ENCODE data around the gene MRC1.

Gene MRC1

GRCh38 chr10:17817316-17817715, 8.2 kb downstream of the MRC1 start:
- ChIA-PET POLR2A (no interaction called here), CTCF (no interaction called here)
- TF ChIP-seq CTCF (IDR thresholded peaks at IDR 0.05; ENCODE audit: control extremely low read depth, extremely low read depth, low read depth, missing control alignments), result no peak
- DNase-seq (ENCODE audit: extremely low spot score), result no peak

- no peak for DNase-seq (ENCODE audit: extremely low spot score)
- ChIA-PET POLR2A (no interaction called here), CTCF (no interaction called here)
- TF ChIP-seq CTCF (IDR thresholded peaks at IDR 0.05; ENCODE audit: control extremely low read depth, extremely low read depth, low read depth, missing control alignments), result no peak
These were observed 8.6 kb downstream of the MRC1 start for GRCh38 chr10:17817790-17818189.

GRCh38 chr10:17819836-17820235, 10.7 kb downstream of the MRC1 start:
- ChIA-PET POLR2A (no interaction called here), CTCF (interaction anchor here (1.3 kb wide), 1 partner anchor 11 kb away, joined by 3 read pairs; the partner anchor contains the start of gene MRC1)
- TF ChIP-seq CTCF (IDR thresholded peaks at IDR 0.05; ENCODE audit: control extremely low read depth, extremely low read depth, low read depth, missing control alignments), result no peak
- DNase-seq (ENCODE audit: extremely low spot score), result no peak

- POLR2A ChIA-PET, result no interaction called here
- CTCF ChIA-PET, result interaction anchor here (1.0 to 1.1 kb wide), 2 partner anchors 12 to 26 kb away, joined by 3 read pairs; no protein-coding TSS in a partner anchor
- no peak for TF ChIP-seq CTCF (IDR thresholded peaks at IDR 0.05; ENCODE audit: control extremely low read depth, extremely low read depth, low read depth, missing control alignments)
These were observed 11.8 kb downstream of the MRC1 start for GRCh38 chr10:17820943-17821342.

GRCh38 chr10:17821893-17822292, 12.7 kb downstream of the MRC1 start:
- TF ChIP-seq CTCF (IDR thresholded peaks at IDR 0.05; ENCODE audit: control extremely low read depth, extremely low read depth, low read depth, missing control alignments), result no peak
- CTCF ChIA-PET, result interaction anchor here (0.8 to 1.1 kb wide), 3 partner anchors 11 to 27 kb away, joined by 3 read pairs; no protein-coding TSS in a partner anchor

More at GRCh38 chr10:17820943-17821342, 11.8 kb downstream of the MRC1 start:
- DNase-seq (ENCODE audit: extremely low spot score), result no peak

GRCh38 chr10:17831341-17831740, 22.2 kb downstream of the MRC1 start:
- POLR2A ChIA-PET, result no interaction called here
- no peak for TF ChIP-seq CTCF (IDR thresholded peaks at IDR 0.05; ENCODE audit: control extremely low read depth, extremely low read depth, low read depth, missing control alignments)
- no peak for DNase-seq (ENCODE audit: extremely low spot score)
- CTCF ChIA-PET, result interaction anchor here (0.7 kb wide), 1 partner anchor 17 kb away, joined by 3 read pairs; no protein-coding TSS in a partner anchor

More at GRCh38 chr10:17821893-17822292, 12.7 kb downstream of the MRC1 start:
- no peak for DNase-seq (ENCODE audit: extremely low spot score)
- POLR2A ChIA-PET, result no interaction called here
